ENCODE data around the gene UBASH3A.
"Not testable (repeated sequence)": the region's sequence is repeated elsewhere in the genome, so short reads cannot be mapped to it uniquely, and the experiment has no call there.

DNA sequence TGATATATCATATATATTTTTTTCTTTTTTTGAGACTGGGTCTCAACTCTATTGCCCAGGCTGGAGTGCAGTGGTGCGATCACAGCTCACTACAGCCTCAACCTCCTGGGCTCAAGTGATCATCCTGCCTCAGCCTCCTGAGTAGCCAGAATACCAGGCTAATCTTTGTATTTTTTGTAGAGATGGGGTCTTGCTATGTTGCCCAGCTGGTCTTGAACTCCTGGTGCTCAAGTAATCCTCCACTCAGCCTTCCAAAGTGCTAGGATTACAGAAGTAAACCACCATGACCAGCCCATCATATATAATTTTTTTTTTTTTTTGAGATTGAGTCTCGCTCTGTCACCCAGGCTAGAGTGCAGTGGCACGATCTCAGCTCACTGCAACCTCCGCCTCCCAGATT is 66.0 kb downstream of the UBASH3A start:
- TF ChIP-seq, protein P1, sequence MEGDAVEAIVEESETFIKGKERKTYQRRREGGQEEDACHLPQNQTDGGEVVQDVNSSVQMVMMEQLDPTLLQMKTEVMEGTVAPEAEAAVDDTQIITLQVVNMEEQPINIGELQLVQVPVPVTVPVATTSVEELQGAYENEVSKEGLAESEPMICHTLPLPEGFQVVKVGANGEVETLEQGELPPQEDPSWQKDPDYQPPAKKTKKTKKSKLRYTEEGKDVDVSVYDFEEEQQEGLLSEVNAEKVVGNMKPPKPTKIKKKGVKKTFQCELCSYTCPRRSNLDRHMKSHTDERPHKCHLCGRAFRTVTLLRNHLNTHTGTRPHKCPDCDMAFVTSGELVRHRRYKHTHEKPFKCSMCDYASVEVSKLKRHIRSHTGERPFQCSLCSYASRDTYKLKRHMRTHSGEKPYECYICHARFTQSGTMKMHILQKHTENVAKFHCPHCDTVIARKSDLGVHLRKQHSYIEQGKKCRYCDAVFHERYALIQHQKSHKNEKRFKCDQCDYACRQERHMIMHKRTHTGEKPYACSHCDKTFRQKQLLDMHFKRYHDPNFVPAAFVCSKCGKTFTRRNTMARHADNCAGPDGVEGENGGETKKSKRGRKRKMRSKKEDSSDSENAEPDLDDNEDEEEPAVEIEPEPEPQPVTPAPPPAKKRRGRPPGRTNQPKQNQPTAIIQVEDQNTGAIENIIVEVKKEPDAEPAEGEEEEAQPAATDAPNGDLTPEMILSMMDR (IDR thresholded peaks at IDR 0.05; ENCODE audit: low read length) = not testable (repeated sequence)
- TF ChIP-seq EZH2 (IDR thresholded peaks at IDR 0.05; ENCODE audit: borderline replicate concordance, low read length) = not testable (repeated sequence)
